Measurements from ENCODE around the gene IMP4. TPM values are rescaled to one million over a fixed set of nuclear protein-coding genes. Genes with fewer than 3 reads are reported as not detected.
A peak's percentile ranks its signal among the peaks of the same experiment; 100 is the strongest.

Gene IMP4
- total and polyA plus RNA-seq, 2 of the 13 experiments (the other 11 are each of a cell fraction or from before 2014, with no cell fraction given) = 142 to 158 TPM

DNA sequence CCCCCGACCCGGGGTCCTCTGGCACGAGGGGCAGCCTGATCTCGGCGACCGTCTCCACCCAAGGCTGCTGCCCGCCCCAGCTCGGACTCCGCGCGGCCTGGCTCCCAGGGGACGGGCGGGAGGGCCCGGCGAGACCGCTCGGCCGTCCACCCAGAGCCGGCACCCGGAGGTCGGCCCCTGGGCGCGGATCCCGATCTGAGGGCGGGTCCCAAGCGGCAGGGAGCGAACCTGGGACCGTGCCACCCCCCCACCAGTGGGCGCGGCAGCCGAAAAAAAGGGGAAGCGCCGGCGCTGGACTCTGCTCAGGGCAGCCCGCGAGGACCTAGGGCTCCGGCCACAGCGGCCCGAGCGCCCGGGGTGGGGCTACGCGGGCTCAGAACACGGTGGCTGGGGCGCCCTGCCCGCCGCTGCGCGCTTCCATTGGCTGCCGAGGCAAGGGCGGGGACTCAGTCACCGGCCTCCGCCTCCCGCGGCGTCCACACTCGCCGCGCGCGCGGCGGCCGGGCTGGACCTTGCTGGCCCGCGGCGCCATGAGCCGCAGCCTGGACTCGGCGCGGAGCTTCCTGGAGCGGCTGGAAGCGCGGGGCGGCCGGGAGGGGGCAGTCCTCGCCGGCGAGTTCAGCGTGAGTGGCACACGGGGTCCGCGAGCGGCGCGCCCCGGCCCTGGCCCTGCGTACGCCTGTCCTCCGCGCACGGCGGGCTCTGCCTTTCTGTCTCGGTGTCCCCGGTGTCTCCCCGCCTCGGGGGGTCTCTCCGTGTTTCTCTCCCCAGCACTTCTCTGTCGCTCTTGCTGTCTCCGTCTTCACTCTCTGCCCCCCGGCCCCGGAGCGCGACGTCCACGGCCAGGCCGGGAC lies 13.1 kb downstream of the IMP4 start, which contains the start of gene PTPN18 (continued):
- TF ChIP-seq, protein P1, sequence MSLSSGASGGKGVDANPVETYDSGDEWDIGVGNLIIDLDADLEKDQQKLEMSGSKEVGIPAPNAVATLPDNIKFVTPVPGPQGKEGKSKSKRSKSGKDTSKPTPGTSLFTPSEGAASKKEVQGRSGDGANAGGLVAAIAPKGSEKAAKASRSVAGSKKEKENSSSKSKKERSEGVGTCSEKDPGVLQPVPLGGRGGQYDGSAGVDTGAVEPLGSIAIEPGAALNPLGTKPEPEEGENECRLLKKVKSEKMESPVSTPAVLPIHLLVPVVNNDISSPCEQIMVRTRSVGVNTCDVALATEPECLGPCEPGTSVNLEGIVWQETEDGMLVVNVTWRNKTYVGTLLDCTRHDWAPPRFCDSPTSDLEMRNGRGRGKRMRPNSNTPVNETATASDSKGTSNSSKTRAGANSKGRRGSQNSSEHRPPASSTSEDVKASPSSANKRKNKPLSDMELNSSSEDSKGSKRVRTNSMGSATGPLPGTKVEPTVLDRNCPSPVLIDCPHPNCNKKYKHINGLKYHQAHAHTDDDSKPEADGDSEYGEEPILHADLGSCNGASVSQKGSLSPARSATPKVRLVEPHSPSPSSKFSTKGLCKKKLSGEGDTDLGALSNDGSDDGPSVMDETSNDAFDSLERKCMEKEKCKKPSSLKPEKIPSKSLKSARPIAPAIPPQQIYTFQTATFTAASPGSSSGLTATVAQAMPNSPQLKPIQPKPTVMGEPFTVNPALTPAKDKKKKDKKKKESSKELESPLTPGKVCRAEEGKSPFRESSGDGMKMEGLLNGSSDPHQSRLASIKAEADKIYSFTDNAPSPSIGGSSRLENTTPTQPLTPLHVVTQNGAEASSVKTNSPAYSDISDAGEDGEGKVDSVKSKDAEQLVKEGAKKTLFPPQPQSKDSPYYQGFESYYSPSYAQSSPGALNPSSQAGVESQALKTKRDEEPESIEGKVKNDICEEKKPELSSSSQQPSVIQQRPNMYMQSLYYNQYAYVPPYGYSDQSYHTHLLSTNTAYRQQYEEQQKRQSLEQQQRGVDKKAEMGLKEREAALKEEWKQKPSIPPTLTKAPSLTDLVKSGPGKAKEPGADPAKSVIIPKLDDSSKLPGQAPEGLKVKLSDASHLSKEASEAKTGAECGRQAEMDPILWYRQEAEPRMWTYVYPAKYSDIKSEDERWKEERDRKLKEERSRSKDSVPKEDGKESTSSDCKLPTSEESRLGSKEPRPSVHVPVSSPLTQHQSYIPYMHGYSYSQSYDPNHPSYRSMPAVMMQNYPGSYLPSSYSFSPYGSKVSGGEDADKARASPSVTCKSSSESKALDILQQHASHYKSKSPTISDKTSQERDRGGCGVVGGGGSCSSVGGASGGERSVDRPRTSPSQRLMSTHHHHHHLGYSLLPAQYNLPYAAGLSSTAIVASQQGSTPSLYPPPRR (CRISPR knock-in tag; IDR thresholded peaks at IDR 0.05; ENCODE audit: borderline replicate concordance) = peak; percentile 11; the same call in 1 of the 2 replicates
- TF ChIP-seq, protein P2, sequence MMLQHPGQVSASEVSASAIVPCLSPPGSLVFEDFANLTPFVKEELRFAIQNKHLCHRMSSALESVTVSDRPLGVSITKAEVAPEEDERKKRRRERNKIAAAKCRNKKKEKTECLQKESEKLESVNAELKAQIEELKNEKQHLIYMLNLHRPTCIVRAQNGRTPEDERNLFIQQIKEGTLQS (CRISPR knock-in tag; IDR thresholded peaks at IDR 0.05) = peak; percentile 32
- TF ChIP-seq FOSL2 (CRISPR knock-in tag; IDR thresholded peaks at IDR 0.05) = peak; percentile 5; the same call in 1 of the 2 replicates
- TF ChIP-seq ZNF614 (CRISPR knock-in tag; IDR thresholded peaks at IDR 0.05; ENCODE audit: borderline replicate concordance) = peak; percentile 89; the same call in 1 of the 2 replicates
- TF ChIP-seq TBX3 (IDR thresholded peaks at IDR 0.05; ENCODE audit: borderline replicate concordance) = no peak
- TF ChIP-seq, protein P3, sequence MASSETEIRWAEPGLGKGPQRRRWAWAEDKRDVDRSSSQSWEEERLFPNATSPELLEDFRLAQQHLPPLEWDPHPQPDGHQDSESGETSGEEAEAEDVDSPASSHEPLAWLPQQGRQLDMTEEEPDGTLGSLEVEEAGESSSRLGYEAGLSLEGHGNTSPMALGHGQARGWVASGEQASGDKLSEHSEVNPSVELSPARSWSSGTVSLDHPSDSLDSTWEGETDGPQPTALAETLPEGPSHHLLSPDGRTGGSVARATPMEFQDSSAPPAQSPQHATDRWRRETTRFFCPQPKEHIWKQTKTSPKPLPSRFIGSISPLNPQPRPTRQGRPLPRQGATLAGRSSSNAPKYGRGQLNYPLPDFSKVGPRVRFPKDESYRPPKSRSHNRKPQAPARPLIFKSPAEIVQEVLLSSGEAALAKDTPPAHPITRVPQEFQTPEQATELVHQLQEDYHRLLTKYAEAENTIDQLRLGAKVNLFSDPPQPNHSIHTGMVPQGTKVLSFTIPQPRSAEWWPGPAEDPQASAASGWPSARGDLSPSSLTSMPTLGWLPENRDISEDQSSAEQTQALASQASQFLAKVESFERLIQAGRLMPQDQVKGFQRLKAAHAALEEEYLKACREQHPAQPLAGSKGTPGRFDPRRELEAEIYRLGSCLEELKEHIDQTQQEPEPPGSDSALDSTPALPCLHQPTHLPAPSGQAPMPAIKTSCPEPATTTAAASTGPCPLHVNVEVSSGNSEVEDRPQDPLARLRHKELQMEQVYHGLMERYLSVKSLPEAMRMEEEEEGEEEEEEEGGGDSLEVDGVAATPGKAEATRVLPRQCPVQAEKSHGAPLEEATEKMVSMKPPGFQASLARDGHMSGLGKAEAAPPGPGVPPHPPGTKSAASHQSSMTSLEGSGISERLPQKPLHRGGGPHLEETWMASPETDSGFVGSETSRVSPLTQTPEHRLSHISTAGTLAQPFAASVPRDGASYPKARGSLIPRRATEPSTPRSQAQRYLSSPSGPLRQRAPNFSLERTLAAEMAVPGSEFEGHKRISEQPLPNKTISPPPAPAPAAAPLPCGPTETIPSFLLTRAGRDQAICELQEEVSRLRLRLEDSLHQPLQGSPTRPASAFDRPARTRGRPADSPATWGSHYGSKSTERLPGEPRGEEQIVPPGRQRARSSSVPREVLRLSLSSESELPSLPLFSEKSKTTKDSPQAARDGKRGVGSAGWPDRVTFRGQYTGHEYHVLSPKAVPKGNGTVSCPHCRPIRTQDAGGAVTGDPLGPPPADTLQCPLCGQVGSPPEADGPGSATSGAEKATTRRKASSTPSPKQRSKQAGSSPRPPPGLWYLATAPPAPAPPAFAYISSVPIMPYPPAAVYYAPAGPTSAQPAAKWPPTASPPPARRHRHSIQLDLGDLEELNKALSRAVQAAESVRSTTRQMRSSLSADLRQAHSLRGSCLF (CRISPR knock-in tag; IDR thresholded peaks at IDR 0.05; ENCODE audit: borderline replicate concordance) = no peak
- peak; percentile 13; the same call in 1 of the 2 replicates for TF ChIP-seq FOXK1 (CRISPR knock-in tag; IDR thresholded peaks at IDR 0.05; ENCODE audit: borderline replicate concordance, low read depth)
- TF ChIP-seq CBFB (CRISPR knock-in tag; IDR thresholded peaks at IDR 0.05) = 0 out of 2 replicates have a peak, but pooled peaks have one; percentile 55
- no peak for TF ChIP-seq WIZ (CRISPR knock-in tag; IDR thresholded peaks at IDR 0.05)
- no peak; the same call in 1 of the 2 replicates for TF ChIP-seq TP53 (CRISPR knock-in tag; conservative IDR thresholded peaks at IDR 0.05)
- TF ChIP-seq NFE2L2 (IDR thresholded peaks at IDR 0.05; ENCODE audit: low read length) = no peak
- peak; percentile 62; the same call in 1 of the 2 replicates for TF ChIP-seq SALL2 (CRISPR knock-in tag; IDR thresholded peaks at IDR 0.05)
- TF ChIP-seq SOX13 (IDR thresholded peaks at IDR 0.05) = no peak
- peak in 1 of 2 experiments; percentile 34; a peak in 1 of 4 replicates for TF ChIP-seq SOX13 (CRISPR knock-in tag; conservative IDR thresholded peaks at IDR 0.05 in 1 of 2, IDR thresholded peaks at IDR 0.05 in 1 of 2)
- TF ChIP-seq RORA (CRISPR knock-in tag; IDR thresholded peaks at IDR 0.05) = no peak
- TF ChIP-seq, protein P4, sequence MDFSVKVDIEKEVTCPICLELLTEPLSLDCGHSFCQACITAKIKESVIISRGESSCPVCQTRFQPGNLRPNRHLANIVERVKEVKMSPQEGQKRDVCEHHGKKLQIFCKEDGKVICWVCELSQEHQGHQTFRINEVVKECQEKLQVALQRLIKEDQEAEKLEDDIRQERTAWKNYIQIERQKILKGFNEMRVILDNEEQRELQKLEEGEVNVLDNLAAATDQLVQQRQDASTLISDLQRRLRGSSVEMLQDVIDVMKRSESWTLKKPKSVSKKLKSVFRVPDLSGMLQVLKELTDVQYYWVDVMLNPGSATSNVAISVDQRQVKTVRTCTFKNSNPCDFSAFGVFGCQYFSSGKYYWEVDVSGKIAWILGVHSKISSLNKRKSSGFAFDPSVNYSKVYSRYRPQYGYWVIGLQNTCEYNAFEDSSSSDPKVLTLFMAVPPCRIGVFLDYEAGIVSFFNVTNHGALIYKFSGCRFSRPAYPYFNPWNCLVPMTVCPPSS (IDR thresholded peaks at IDR 0.05) = no peak
